ENCODE results near the gene HOXC9.

HOXC9 gene

DNA sequence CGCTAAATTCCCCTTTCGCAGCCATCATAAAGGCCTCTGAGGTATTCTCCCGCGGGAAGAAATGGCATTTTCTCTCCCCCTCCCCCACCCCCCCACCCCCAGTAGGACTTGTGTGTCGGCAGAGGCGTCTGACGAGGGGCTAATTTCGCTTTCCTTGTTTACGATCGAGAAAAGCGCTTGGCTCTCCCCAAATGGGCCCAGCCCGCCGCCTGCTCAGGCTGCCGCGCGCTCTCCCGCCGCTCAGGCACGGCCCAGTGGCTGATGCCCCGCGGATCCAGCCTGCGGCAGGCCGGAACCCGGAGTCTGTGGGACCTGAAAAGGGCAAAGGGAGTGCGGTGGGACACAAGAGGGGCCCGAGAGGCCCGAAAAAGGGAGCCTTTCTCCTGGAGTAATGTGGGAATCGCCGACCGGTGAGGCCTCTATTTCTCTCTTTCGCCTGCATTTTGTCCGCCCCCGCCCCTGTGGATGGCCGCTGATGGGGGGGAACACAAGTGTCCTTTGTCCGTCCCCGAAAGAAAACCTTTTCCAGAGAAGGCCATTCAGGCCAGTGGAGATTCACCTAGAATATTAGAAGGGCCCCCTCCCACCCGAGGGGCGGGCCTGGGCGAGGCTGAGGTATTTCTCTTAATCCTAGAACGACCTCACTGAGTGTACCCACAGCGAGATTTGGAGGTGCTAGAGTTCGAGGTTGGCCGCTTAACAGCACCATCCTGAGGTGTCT is 19.3 kb downstream of the HOXC9 start:
- Histone ChIP-seq H3K4me2 (ENCODE audit: low read depth, low read length, poor library complexity, severe bottlenecking) (no peak overlapping the region), H3K4me3 (ENCODE audit: insufficient read depth, low read length, poor library complexity, severe bottlenecking) (no peak overlapping the region), H3K27ac (ENCODE audit: low read depth, low read length) (no peak overlapping the region), H3K9me3 (ENCODE audit: insufficient read depth, low read length) (no peaks in the 10 kb centered on the region), H3K27me3 (ENCODE audit: low read length) (no peaks in the 10 kb centered on the region), H4K20me1 (ENCODE audit: low read depth, low read length) (no peaks in the 10 kb centered on the region), H2AFZ (ENCODE audit: low read depth, low read length, severe bottlenecking) (no peak overlapping the region), H3K9me2 (replicated peaks; ENCODE audit: insufficient read depth, low read length) (no peaks in the 10 kb centered on the region), H3K36me3 (ENCODE audit: low read length) (no peaks in the 10 kb centered on the region), H3K79me2 (ENCODE audit: insufficient read depth, low read length) (no peaks in the 10 kb centered on the region), H3K9ac (ENCODE audit: low read length) (no peak overlapping the region), H3F3A (ENCODE audit: insufficient read depth) (no peaks in the 10 kb centered on the region)
- TF ChIP-seq, protein P1, sequence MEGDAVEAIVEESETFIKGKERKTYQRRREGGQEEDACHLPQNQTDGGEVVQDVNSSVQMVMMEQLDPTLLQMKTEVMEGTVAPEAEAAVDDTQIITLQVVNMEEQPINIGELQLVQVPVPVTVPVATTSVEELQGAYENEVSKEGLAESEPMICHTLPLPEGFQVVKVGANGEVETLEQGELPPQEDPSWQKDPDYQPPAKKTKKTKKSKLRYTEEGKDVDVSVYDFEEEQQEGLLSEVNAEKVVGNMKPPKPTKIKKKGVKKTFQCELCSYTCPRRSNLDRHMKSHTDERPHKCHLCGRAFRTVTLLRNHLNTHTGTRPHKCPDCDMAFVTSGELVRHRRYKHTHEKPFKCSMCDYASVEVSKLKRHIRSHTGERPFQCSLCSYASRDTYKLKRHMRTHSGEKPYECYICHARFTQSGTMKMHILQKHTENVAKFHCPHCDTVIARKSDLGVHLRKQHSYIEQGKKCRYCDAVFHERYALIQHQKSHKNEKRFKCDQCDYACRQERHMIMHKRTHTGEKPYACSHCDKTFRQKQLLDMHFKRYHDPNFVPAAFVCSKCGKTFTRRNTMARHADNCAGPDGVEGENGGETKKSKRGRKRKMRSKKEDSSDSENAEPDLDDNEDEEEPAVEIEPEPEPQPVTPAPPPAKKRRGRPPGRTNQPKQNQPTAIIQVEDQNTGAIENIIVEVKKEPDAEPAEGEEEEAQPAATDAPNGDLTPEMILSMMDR (IDR thresholded peaks at IDR 0.05; ENCODE audit: insufficient read depth, low read length, poor library complexity, severe bottlenecking) = no peak
- TF ChIP-seq EZH2phosphoT487 (conservative IDR thresholded peaks at IDR 0.05; ENCODE audit: low read length) = no peak

DNA sequence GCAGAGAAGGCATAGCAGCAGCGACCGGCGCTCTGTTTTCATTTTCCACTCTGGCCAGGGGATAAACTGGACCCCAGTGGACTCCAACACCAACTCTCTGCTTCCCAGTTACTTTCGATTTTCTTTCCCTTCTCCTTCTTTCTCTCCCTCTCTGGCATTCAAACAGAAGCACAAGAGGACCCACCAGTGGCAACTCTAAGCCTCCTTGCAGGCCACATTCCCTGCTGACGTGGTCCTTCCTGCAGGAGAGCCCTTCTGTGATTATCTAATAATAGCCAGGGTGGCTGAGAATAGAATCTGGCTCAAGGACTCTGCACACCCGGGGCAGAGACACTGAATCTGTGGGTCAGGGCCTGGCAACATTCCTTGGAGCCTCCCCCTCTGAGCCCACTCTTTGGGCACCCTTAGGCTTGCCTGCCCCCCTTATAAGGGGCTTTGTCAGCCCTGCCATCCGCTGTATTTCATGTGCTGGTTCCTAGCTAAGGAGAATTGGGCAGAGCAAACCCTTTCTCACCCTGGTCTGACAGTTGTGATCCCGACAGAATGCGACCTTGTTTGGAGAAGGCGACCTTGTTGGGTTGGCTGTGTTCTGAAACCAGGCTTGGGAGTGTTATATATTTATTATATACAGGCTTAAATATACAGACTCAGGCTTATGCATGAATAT is 20.1 kb downstream of the HOXC9 start:
- no peaks in the 10 kb centered on the region for H3K9me2 ChIP-seq (replicated peaks; ENCODE audit: insufficient read depth, low read length)
- no peak overlapping the region for H3K4me3 ChIP-seq (ENCODE audit: insufficient read depth, low read length, poor library complexity, severe bottlenecking)
- H3K4me2 ChIP-seq (ENCODE audit: low read depth, low read length, poor library complexity, severe bottlenecking) = no peak overlapping the region
- no peak overlapping the region for H2AFZ ChIP-seq (ENCODE audit: low read depth, low read length, severe bottlenecking)
- no peaks in the 10 kb centered on the region for H3K79me2 ChIP-seq (ENCODE audit: insufficient read depth, low read length)
- no peaks in the 10 kb centered on the region for H3K36me3 ChIP-seq (ENCODE audit: low read length)
- no peaks in the 10 kb centered on the region for H3F3A ChIP-seq (ENCODE audit: insufficient read depth)
- no peak overlapping the region for H3K9ac ChIP-seq (ENCODE audit: low read length)
- H3K9me3 ChIP-seq (ENCODE audit: insufficient read depth, low read length) = no peaks in the 10 kb centered on the region
- H3K27me3 ChIP-seq (ENCODE audit: low read length) = no peaks in the 10 kb centered on the region
- H3K27ac ChIP-seq (ENCODE audit: low read depth, low read length) = no peak overlapping the region
- H4K20me1 ChIP-seq (ENCODE audit: low read depth, low read length) = no peaks in the 10 kb centered on the region
- TF ChIP-seq, protein P1 (IDR thresholded peaks at IDR 0.05; ENCODE audit: insufficient read depth, low read length, poor library complexity, severe bottlenecking) = no peak
- TF ChIP-seq EZH2phosphoT487 (conservative IDR thresholded peaks at IDR 0.05; ENCODE audit: low read length) = no peak

DNA sequence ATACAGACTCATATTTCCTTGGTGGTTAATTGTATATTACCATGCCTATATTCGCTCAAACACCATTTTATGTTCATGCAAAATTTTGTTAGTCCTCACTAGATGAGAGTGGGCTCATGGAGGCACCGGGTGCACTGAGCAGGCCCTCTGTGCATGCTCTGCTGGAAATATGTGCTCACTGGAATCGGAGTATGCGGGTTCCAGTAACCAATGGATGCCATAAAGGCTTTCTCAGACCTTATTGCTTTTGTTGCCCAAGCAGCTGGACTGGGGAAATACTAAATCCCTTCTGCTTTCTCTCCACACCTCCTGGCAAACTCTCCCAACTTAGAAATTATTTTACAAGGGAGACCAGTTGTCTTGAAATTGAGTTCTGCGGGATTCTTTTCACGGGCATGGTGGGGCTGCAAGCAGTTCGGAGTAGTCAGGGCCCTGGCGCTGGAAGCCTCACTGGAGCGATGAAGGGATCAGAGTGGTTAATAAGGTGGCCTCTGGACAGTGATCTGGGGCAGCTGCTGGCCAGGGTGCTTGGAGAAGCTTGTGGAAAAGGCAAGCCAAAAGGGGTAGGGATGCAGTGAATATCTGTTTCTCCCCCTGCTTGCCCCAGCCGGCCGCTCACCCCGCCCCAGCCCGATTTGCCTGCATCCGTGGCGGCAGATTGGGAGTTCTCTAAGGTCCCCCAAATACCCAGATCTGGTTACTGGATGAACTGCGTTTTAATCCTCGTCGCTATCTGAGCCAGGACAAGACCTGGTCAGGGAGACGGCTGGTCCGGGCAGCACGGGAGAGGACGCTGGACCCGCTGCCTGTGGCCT is 20.8 kb downstream of the HOXC9 start:
- no peak overlapping the region for H3K4me3 ChIP-seq (ENCODE audit: insufficient read depth, low read length, poor library complexity, severe bottlenecking)
- no peak overlapping the region for H2AFZ ChIP-seq (ENCODE audit: low read depth, low read length, severe bottlenecking)
- no peaks in the 10 kb centered on the region for H3K9me3 ChIP-seq (ENCODE audit: insufficient read depth, low read length)
- H3K9me2 ChIP-seq (replicated peaks; ENCODE audit: insufficient read depth, low read length) = no peaks in the 10 kb centered on the region
- H4K20me1 ChIP-seq (ENCODE audit: low read depth, low read length) = no peaks in the 10 kb centered on the region
- no peaks in the 10 kb centered on the region for H3K27me3 ChIP-seq (ENCODE audit: low read length)
- no peak for TF ChIP-seq EZH2phosphoT487 (conservative IDR thresholded peaks at IDR 0.05; ENCODE audit: low read length)
- TF ChIP-seq, protein P1 (IDR thresholded peaks at IDR 0.05; ENCODE audit: insufficient read depth, low read length, poor library complexity, severe bottlenecking) = no peak
- H3F3A ChIP-seq (ENCODE audit: insufficient read depth) = no peaks in the 10 kb centered on the region
- no peak overlapping the region for H3K27ac ChIP-seq (ENCODE audit: low read depth, low read length)
- no peaks in the 10 kb centered on the region for H3K79me2 ChIP-seq (ENCODE audit: insufficient read depth, low read length)
- H3K36me3 ChIP-seq (ENCODE audit: low read length) = no peaks in the 10 kb centered on the region
- no peak overlapping the region for H3K9ac ChIP-seq (ENCODE audit: low read length)
- H3K4me2 ChIP-seq (ENCODE audit: low read depth, low read length, poor library complexity, severe bottlenecking) = no peak overlapping the region
